Measurements from ENCODE around the gene DNAJC13. TPM values are rescaled to one million over a fixed set of nuclear protein-coding genes. Genes with fewer than 3 reads are reported as not detected.

The DNAJC13 gene
- total and polyA plus RNA-seq, 12 donors = 7.4 to 50.5 (median 38.4) TPM

DNA sequence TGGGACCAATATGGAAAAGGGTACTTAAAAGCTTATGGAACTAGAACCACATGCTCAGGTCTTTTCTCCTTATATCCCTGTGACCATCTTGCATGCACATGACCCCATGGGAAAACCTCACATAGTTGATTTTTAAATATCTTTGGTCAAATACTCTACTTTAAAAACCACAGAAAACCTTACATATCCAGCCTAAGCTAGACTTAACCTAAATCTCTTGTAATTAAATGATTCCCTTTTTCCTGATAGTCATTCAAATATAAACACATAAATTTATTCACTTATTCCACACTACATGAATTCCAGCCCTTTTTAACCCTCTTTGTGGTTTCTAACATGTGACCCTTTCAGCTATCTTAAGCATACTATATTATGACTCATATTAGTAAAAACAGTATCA is 46.8 kb downstream of the DNAJC13 start:
- no peak overlapping the region for H3K27ac ChIP-seq
- TF ChIP-seq, protein P1, sequence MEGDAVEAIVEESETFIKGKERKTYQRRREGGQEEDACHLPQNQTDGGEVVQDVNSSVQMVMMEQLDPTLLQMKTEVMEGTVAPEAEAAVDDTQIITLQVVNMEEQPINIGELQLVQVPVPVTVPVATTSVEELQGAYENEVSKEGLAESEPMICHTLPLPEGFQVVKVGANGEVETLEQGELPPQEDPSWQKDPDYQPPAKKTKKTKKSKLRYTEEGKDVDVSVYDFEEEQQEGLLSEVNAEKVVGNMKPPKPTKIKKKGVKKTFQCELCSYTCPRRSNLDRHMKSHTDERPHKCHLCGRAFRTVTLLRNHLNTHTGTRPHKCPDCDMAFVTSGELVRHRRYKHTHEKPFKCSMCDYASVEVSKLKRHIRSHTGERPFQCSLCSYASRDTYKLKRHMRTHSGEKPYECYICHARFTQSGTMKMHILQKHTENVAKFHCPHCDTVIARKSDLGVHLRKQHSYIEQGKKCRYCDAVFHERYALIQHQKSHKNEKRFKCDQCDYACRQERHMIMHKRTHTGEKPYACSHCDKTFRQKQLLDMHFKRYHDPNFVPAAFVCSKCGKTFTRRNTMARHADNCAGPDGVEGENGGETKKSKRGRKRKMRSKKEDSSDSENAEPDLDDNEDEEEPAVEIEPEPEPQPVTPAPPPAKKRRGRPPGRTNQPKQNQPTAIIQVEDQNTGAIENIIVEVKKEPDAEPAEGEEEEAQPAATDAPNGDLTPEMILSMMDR (IDR thresholded peaks at IDR 0.05) = no peak
- TF ChIP-seq POLR2A (IDR thresholded peaks at IDR 0.05) = no peak
- no peaks in the 10 kb centered on the region for H3K27me3 ChIP-seq
- no peaks in the 10 kb centered on the region for H3K9me3 ChIP-seq (replicated peaks in 1 of 3)
- no peak for DNase-seq
- peaks cover 0 to 49% of the 10 kb centered on the region in 2 donors for H3K36me3 ChIP-seq (replicated peaks in 1 of 2)
- no peaks in the 10 kb centered on the region for H3K4me1 ChIP-seq (replicated peaks in 1 of 2)
- H3K4me3 ChIP-seq = no peak overlapping the region
- intact Hi-C loops (cut with DNase I) = no loop called here

DNA sequence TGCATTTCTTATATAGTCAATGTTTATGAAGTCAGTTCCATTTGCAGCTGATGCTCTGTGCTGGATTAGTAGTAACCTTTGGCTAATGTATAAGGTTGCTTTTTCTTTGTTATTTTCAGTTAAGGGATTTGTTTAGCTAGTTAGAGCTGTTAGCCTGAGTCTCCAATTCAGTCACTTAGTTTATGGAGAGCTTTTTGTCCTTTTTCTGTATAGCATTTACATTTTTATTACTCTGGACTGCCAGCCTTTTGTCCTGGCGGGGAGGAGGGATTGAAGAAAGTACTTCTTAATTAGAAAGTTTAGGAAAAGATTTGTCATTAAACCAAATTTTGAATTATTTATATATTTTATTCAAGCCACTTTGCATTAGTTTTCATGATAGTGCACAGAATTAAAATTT is 52.0 kb downstream of the DNAJC13 start:
- 39 to 100% (median 95%) methylated on average over 1 of the region's 1 CpG for WGBS, 4 donors
- Histone ChIP-seq H3K4me1 (replicated peaks in 1 of 2) (no peaks in the 10 kb centered on the region), H3K27ac (no peak overlapping the region), H3K36me3 (replicated peaks in 1 of 2) (peaks cover 4 to 32% of the 10 kb centered on the region in 2 donors), H3K4me3 (no peak overlapping the region), H3K27me3 (no peaks in the 10 kb centered on the region), H3K9me3 (replicated peaks in 1 of 3) (no peaks in the 10 kb centered on the region)
- DNase-seq = no peak
- intact Hi-C loops (cut with DNase I) = no loop called here
- TF ChIP-seq, protein P1 (IDR thresholded peaks at IDR 0.05) = no peak

DNA sequence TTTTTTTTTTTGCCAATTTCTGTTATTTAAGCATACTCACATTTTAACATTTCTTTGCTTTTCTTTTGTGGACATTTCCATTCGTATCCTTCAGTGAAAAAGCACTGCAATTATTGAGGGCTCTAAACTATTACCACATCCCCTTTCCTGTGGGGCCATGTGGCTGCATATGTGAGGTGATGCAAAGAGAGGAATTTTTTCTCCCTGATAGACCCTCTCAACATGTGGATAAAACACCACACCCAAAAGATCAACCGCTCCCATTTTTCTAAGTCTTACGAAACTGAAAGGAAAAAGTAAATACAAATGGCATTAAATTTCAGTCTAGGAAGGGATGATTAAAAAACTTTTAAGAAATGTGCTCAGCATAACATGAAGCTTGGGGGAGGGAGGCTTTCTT is 68.8 kb downstream of the DNAJC13 start:
- no peaks in the 10 kb centered on the region for H3K4me1 ChIP-seq (replicated peaks in 1 of 2)
- H3K4me3 ChIP-seq = no peak overlapping the region
- H3K27me3 ChIP-seq = no peaks in the 10 kb centered on the region
- peaks cover 0 to 50% of the 10 kb centered on the region in 2 donors for H3K36me3 ChIP-seq (replicated peaks in 1 of 2)
- H3K9me3 ChIP-seq (replicated peaks in 1 of 3) = no peaks in the 10 kb centered on the region
- TF ChIP-seq POLR2A (IDR thresholded peaks at IDR 0.05) = no peak
- no peak overlapping the region for H3K27ac ChIP-seq
- intact Hi-C loops (cut with DNase I) = no loop called here
- 77 to 83% (median 82%) methylated on average over 3 of the region's 3 CpGs for WGBS, 4 donors
- no peak for DNase-seq

DNA sequence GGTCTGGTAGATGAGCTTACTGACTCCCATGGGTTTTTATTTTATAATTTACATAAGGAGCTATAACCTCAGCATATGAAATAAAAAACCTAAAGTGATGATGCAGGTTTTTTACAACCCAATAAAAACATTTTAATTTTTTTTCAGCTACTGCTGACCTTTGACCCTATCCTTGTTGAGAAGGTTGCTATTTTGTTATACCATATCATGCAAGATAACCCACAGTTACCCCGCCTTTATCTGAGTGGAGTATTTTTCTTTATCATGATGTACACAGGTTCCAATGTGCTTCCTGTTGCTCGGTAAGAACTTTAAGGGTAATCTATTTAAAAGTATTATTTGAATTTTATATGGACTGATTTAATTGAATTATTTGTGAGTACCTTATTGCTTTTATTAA is 70.8 kb downstream of the DNAJC13 start:
- no peaks in the 10 kb centered on the region for H3K9me3 ChIP-seq (replicated peaks in 1 of 3)
- no peak overlapping the region for H3K4me3 ChIP-seq
- no peaks in the 10 kb centered on the region for H3K4me1 ChIP-seq (replicated peaks in 1 of 2)
- H3K27me3 ChIP-seq = no peaks in the 10 kb centered on the region
- H3K27ac ChIP-seq = no peak overlapping the region
- peaks cover 0 to 51% of the 10 kb centered on the region in 2 donors for H3K36me3 ChIP-seq (replicated peaks in 1 of 2)
- 88 to 90% (median 88%) methylated on average over 2 of the region's 2 CpGs for WGBS, 4 donors
- intact Hi-C loops (cut with DNase I) = no loop called here
- DNase-seq = no peak
- no peak for TF ChIP-seq POLR2A (IDR thresholded peaks at IDR 0.05)
- TF ChIP-seq, protein P1 (IDR thresholded peaks at IDR 0.05) = no peak

DNA sequence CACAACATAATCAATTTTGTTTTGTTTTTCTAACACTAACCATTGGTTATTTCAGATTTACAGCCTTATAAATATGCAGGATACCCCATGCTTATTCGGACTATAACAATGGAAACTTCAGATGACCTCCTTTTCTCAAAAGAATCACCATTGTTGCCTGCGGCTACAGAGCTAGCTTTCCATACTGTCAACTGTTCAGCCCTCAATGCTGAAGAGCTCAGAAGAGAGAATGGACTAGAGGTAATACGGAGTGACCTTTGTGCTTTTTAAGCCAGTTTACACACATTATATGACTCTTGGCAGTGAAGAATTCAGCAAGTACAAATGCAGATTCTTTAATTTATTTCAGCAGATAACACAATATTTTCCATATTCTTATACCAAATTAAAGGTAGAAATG is 81.8 kb downstream of the DNAJC13 start:
- intact Hi-C loops (cut with DNase I) = no loop called here
- Histone ChIP-seq H3K27me3 (no peaks in the 10 kb centered on the region), H3K9me3 (replicated peaks in 1 of 3) (no peaks in the 10 kb centered on the region), H3K4me3 (no peak overlapping the region), H3K27ac (no peak overlapping the region), H3K36me3 (replicated peaks in 1 of 2) (peaks cover 0 to 74% of the 10 kb centered on the region in 2 donors), H3K4me1 (replicated peaks in 1 of 2) (no peaks in the 10 kb centered on the region)
- WGBS, 4 donors = 93 to 99% (median 96%) methylated on average over 3 of the region's 3 CpGs
- no peak for DNase-seq
- TF ChIP-seq POLR2A (IDR thresholded peaks at IDR 0.05) = no peak
- TF ChIP-seq, protein P1 (IDR thresholded peaks at IDR 0.05) = no peak
